Measurements from ENCODE around the gene PRR20B.
"Not testable (repeated sequence)": the region's sequence is repeated elsewhere in the genome, so short reads cannot be mapped to it uniquely, and the experiment has no call there.

The PRR20B gene

GRCh38 chr13:57147188-57147587, at the start of gene PRR20B:
Gene PRR20B (plus strand): TSS chr13:57147488. CDS start chr13:57147875, 387 bp downstream.
- not testable (repeated sequence) for DNase-seq (ENCODE audit: low read depth, low spot score)

- no peak for DNase-seq (ENCODE audit: low read depth, low spot score)
These were observed 32.3 kb upstream of the PRR20B start for GRCh38 chr13:57114945-57115344.

DNA sequence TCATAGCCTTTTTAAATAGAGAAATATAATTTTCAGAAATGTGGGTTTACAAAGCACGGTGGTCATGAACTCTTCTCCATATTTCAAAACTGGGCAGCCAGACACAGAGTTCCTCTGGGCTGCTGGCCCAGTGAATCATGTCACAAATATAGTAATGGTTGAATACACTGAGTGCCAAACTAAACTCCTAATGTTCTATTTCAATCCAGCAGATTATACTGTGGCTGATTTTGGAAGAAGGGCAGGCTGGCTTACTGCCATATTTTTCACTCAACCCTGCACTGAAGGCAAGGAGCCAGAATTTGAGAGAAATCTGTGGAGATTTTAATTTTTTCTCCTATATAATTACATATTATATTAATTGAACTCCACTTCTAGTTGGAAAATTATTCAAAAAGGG, 23.6 kb upstream of the PRR20B start:
- no peak for DNase-seq (ENCODE audit: low read depth, low spot score)

DNA sequence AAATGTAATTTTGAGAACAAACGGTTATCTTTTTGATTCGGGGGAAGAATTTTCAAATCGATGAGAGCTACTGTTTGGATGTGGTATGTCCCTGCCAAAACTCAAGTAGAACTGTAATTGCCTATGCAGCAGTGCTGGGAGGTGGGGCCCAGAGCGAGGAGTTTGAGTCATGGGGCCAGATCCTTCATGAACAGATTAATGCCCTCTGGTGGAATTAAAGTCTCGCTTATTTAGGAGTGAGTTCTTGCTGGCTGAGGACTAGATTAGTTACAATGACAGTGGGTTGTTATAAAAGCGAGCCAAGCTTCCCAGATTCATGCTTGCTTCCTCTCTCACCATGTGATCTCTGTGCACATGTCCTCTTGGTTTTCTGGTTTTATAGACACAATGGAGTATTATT, 18.4 kb upstream of the PRR20B start:
- no peak for DNase-seq (ENCODE audit: low read depth, low spot score)

DNA sequence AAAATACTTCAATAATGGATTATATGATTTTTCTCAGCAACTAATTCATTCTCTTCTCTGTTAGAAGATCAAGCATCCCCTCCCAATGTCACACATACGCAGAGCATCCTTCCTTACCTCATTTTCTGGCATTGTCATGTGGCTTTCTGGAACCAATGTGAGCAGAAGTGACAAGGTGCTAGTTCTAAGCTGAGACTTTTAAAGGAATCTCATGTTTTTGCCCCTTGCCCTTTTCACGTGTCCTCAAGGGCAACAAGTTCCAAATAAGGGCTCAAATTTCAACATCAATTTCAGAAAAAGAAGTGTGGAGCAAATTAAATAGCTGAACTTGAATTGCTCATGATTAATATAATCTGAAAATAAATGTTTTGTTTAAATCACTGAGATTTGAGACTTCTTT, 11.2 kb upstream of the PRR20B start:
- no peak for DNase-seq (ENCODE audit: low read depth, low spot score)

- no peak for DNase-seq (ENCODE audit: low read depth, low spot score)
These were observed 9.7 kb upstream of the PRR20B start for GRCh38 chr13:57137585-57137984.

DNA sequence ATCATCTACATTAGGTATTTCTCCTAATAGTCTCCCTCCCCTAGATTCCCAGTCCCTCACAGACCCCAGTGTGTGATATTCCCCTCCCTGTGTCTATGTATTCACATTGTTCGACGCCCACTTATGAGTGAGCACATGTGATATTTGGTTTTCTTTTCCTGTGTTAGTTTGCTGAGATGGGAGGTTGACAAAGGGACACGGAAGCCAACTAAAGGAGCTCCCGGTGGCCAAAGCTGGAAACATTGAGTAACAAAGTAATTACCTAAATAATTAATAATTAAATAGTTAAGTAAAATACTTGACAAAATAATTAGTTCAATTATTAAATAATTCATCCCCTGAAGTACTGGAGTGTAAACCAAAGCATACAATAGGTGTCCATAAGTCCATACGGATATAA, 8.3 kb upstream of the PRR20B start:
- no peak for DNase-seq (ENCODE audit: low read depth, low spot score)

DNA sequence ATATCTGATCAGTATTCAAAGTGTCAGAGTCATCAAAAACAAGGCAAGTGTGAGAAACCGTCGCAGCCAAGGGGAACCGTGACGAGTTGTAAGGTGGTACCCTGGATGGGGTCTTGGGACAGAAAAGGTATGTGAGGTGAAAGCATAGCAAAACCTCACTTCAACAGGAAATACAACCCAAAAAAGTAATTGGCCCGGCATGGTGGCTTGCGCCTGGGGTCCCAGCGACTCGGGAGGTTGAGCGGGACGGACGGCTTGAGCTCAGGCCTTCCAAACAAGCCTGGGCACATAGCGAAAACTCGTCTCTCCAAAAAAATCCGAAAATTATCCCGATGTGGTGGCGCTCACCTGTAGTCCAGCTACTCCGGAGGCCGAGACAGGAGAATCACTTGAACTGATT, 7.5 kb upstream of the PRR20B start:
- not testable (repeated sequence) for DNase-seq (ENCODE audit: low read depth, low spot score)

- DNase-seq (ENCODE audit: low read depth, low spot score) = not testable (repeated sequence)
These were observed 6.9 kb upstream of the PRR20B start, which contains the start of gene PRR20A for GRCh38 chr13:57140235-57140968. Gene PRR20A (plus strand): TSS chr13:57140918. CDS start chr13:57141305, 387 bp downstream.

DNA sequence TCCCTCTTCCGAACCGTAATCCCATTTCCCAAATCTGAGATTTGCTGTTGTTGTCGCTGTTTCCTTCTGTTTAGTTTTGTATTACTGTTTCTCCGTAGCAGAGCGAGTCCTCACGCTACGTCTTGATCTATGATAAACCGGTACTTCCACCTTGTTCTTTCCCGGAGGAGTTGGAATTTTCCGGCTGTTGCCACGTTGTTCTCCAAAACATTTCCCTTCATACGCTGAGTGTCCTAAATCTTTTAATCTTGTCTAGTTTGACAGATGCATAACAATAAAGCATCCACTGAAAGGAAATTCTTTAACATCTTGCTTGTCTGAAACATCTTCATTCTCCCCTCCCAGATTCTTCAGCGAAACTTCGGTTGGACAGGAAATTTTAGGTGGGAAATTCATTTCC, 818 bp downstream of the PRR20B start:
- DNase-seq (ENCODE audit: low read depth, low spot score) = not testable (repeated sequence)

- DNase-seq (ENCODE audit: low read depth, low spot score) = not testable (repeated sequence)
These were observed 6.5 kb downstream of the PRR20B start, which contains the start of gene PRR20C for GRCh38 chr13:57153761-57154160. Gene PRR20C (plus strand): TSS chr13:57154061. CDS start chr13:57154448, 387 bp downstream.

- not testable (repeated sequence) for DNase-seq (ENCODE audit: low read depth, low spot score)
These were observed 13.0 kb downstream of the PRR20B start, which contains the start of gene PRR20D for GRCh38 chr13:57160332-57160731. Gene PRR20D (plus strand): TSS chr13:57160632. CDS start chr13:57161019, 387 bp downstream.

DNA sequence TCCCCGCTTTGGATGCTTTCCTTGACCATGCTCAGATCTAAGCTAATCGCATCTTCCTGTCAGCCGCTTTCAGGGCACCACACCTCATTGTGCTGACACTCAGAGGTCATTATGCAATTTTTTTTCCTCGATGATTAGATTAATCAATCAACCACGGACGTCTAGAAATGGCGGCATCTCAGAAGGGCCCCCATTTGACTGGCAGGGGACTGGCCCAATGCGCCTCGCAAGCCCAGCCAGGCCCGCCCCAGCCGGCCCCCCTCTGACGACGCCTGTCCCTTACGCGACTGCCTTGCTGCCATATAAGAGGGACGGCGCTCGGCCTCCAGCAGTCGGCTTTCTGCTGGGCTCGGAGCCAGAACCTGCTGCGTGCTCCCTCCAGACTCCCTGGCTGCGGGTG, 19.6 kb downstream of the PRR20B start, which contains the start of gene PRR20E:
Gene PRR20E, plus strand, starts transcription at position 301 of the 400 bp plus-strand sequence. CDS start 387 bp downstream, outside the sequence.
- DNase-seq (ENCODE audit: low read depth, low spot score) = not testable (repeated sequence)

GRCh38 chr13:57191667-57192066, 44.4 kb downstream of the PRR20B start:
- no peak for DNase-seq (ENCODE audit: low read depth, low spot score)

Measured in brain pericyte (primary cell).